Gastrocnemius medialis (tissue), 4 donors: ENCODE measurements around the gene CCDC82. TPM values are rescaled to one million over a fixed set of nuclear protein-coding genes. Genes with fewer than 3 reads are reported as not detected.

ENCODE experiments used
- ATAC-seq, 2 donors: fragments of 150-250 bp; one replicate each; pipeline ENCODE4 v1.9.1; 2016
- DNase-seq, 2 donors: peaks; one replicate each; pipeline ENCODE4 v3.0.0-alpha.2; 2019
- H3K27ac ChIP-seq, 4 donors: fragments of 200-600 bp; sonication (generic); 1 replicate in 1 of 4; 2 replicates in 3 of 4; pipeline ENCODE4 v1.5.1; 2016 to 2018; ENCODE audit warnings: mild to moderate bottlenecking in 2 of 4, moderate library complexity in 1 of 4
- H3K27me3 ChIP-seq, 3 donors: fragments of 200-600 bp; sonication (generic) in 2 of 3; 1 replicate in 1 of 3; 2 replicates in 2 of 3; pipeline versions ENCODE4 v1.5.1 to v1.6.0; 2016 to 2019; ENCODE audit warnings: mild to moderate bottlenecking in 1 of 3, moderate library complexity in 1 of 3
- H3K36me3 ChIP-seq, 2 donors: fragments of 200-600 bp; sonication (generic) in 1 of 2; one replicate each; pipeline ENCODE4 v1.5.1; 2017 to 2018
- H3K4me1 ChIP-seq, 2 donors: fragments of 200-600 bp; sonication (generic) in 1 of 2; one replicate each; pipeline ENCODE4 v1.5.1; 2016 to 2017; ENCODE audit warnings: mild to moderate bottlenecking in 2 of 2
- H3K4me3 ChIP-seq, 4 donors: fragments of 200-600 bp; sonication (generic) in 3 of 4; 1 replicate in 1 of 4; 2 replicates in 3 of 4; pipeline ENCODE4 v1.5.1; 2016 to 2019; ENCODE audit warnings: mild to moderate bottlenecking in 2 of 4
- H3K9me3 ChIP-seq, 3 donors: fragments of 200-600 bp; sonication (generic) in 2 of 3; 1 replicate in 1 of 3; 2 replicates in 2 of 3; pipeline ENCODE4 v1.5.1; 2016 to 2019
- POLR2A ChIP-seq, 2 donors: fragments of 450-650 bp; IDR thresholded peaks; one replicate each; pipeline ENCODE4 v1.6.1; 2017; ENCODE audit warnings: antibody characterized with exemption in 2 of 2, mild to moderate bottlenecking in 2 of 2, moderate library complexity in 2 of 2
- in situ Hi-C, 4 donors: fragments of 200-750 bp; cut with MboI; loops; one replicate each; pipeline versions ENCODE4 v1.15.0 to v1.8.0; 2017; ENCODE audit warnings: low sequenced_read_pairs in 4 of 4
- intact Hi-C: fragments of 100-400 bp; cut with DNase I; formaldehyde crosslinking; loops from one replicate; pipeline ENCODE4 v1.15.1; 2023; ENCODE audit warnings: low total_unique reads
- total RNA-seq, 4 donors: library from RNA; depleted of rRNA; stranded (reverse); fragments of >200 nt; gene quantifications; one replicate each; pipeline versions ENCODE4 v1.1.0 to v1.2.3, GENCODE V29; 2016
- TF ChIP-seq, protein P1 (sequence below), 5 experiments: fragments of 450-650 bp in 3 of 5; fragments of 200-600 bp in 2 of 5; sonication (generic) in 2 of 5; IDR thresholded peaks in 4 of 5; conservative IDR thresholded peaks in 1 of 5; 1 replicate in 4 of 5; 2 replicates in 1 of 5; pipeline ENCODE4 v1.5.1; 2016 to 2019; ENCODE audit warnings: antibody characterized with exemption in 5 of 5, mild to moderate bottlenecking in 3 of 5, moderate library complexity in 3 of 5

CCDC82 gene
- total RNA-seq, 4 donors from 2014 or later = 4.6 to 9.1 (median 6.6) TPM

DNA sequence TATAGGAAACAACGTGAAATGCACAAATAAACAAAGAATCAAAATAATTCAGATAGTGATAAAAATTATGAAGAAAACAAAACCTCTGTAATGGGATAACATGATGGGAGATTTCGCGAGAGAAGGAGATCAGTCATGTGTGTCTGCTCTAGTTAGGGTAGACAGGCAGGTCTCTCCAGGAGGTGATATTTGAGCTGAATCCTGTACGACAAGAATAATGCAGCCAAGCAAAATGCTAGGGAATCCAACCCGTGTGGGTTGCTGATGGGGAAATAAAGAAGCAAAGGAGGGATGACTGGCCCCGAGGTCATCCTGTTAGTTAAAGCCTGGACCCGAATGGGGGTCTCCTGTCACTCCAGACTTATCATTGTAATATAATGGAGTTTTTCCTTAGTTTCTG, 62.8 kb downstream of the CCDC82 start:
- intact Hi-C loops (no loop called here), in situ Hi-C loops (loop anchor here in 1 of 4 donors (25.0 kb wide), 1 partner anchor 265 kb away; no protein-coding TSS in a partner anchor)
- Histone ChIP-seq H3K27me3 (no peaks in the 10 kb centered on the region), H3K36me3 (no peaks in the 10 kb centered on the region), H3K4me3 (no peak overlapping the region), H3K4me1 (peaks cover 0 to 10% of the 10 kb centered on the region in 2 donors), H3K9me3 (no peaks in the 10 kb centered on the region), H3K27ac (no peak overlapping the region)
- TF ChIP-seq, protein P1, sequence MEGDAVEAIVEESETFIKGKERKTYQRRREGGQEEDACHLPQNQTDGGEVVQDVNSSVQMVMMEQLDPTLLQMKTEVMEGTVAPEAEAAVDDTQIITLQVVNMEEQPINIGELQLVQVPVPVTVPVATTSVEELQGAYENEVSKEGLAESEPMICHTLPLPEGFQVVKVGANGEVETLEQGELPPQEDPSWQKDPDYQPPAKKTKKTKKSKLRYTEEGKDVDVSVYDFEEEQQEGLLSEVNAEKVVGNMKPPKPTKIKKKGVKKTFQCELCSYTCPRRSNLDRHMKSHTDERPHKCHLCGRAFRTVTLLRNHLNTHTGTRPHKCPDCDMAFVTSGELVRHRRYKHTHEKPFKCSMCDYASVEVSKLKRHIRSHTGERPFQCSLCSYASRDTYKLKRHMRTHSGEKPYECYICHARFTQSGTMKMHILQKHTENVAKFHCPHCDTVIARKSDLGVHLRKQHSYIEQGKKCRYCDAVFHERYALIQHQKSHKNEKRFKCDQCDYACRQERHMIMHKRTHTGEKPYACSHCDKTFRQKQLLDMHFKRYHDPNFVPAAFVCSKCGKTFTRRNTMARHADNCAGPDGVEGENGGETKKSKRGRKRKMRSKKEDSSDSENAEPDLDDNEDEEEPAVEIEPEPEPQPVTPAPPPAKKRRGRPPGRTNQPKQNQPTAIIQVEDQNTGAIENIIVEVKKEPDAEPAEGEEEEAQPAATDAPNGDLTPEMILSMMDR (IDR thresholded peaks at IDR 0.05 in 4 of 5, conservative IDR thresholded peaks at IDR 0.05 in 1 of 5) = no peak
- TF ChIP-seq POLR2A (IDR thresholded peaks at IDR 0.05) = no peak
- no peak for DNase-seq
- ATAC-seq = no peak

DNA sequence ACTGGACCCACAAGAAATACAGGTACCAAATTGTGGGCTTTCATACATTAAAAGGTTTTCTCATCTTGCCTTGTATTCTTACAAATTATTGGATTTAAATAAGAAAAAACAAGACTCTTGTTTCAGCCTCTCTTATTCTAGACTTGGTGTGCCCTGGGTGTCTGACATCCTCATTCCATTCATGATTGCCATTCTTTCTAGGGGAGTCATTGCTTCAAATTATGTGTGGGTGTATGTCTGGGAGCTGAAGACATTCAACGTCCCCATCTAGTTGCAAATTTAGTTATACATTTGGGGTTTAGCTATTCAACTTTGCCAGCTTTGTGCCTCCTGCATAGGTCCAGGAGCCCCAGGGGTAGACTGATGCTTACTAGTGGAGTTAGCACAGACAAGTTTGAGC, 64.8 kb downstream of the CCDC82 start:
- in situ Hi-C loops (loop anchor here in 1 of 4 donors (25.0 kb wide), 1 partner anchor 263 kb away; no protein-coding TSS in a partner anchor), intact Hi-C loops (no loop called here)
- H3K4me3 ChIP-seq = no peak overlapping the region
- H3K36me3 ChIP-seq = no peaks in the 10 kb centered on the region
- H3K9me3 ChIP-seq = no peaks in the 10 kb centered on the region
- H3K27me3 ChIP-seq = no peaks in the 10 kb centered on the region
- peaks cover 0 to 3% of the 10 kb centered on the region in 2 donors for H3K4me1 ChIP-seq
- ATAC-seq (no peak), DNase-seq (no peak)
- no peak overlapping the region for H3K27ac ChIP-seq
- TF ChIP-seq, protein P1 (IDR thresholded peaks at IDR 0.05 in 4 of 5, conservative IDR thresholded peaks at IDR 0.05 in 1 of 5) = no peak
- TF ChIP-seq POLR2A (IDR thresholded peaks at IDR 0.05) = no peak

DNA sequence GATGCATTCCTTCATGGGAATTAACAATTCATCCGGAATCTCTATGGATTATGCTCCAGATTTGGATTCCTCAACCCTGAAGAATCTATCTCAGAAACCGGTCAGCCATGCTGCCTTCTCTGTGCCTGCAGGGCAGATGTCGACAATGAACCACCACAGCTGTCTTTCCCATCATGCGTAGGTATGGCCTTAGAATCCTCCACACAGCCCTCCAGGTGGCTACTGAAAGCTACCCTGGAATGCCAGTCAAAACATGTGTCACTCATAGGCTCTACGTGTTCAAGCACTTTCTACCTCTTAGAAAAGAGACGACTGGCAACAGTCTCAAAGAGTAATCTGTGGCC, 66.1 kb downstream of the CCDC82 start:
- no peak overlapping the region for H3K27ac ChIP-seq

DNA sequence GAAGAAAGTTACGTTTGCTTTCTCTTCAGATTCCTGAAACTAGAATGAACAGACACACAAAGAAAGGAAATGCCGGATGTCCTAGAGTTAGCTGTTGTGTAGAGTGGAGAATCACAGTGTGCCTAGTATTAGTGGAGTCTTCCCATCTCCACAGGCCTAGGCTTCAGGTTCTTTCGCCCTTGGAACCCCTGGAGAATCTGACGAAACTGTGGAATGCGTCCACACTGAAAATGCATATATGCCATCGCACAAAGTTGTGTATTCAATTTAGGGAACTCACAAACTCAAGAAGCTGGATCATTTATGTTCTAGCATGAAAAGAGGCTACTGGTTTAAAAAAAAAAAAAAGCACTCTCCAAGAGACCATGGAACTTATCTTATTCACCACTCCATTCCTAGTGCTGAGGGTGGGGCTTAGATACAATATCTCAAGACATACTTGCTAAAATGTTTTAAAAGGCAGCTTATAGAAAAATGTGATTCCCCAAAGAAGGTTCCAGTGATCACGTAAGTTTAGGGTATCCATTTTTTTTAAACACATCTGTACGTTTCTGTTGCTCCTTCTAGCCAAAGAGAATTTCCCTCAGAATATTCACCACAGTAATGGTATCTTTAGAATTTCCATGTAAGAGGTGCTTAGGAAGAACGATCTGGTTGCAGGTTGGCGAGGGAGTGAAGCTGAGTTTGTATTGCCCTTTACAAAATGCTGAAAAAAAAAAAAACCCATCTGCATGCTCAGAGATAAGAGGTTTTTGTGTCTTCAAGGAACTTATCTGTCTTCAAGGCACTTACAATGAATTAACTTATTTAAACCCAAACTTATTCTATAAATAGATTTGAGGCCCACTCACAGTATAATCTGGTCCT, 66.7 kb downstream of the CCDC82 start:
- Histone ChIP-seq H3K27me3 (no peaks in the 10 kb centered on the region), H3K4me1 (no peaks in the 10 kb centered on the region), H3K4me3 (no peak overlapping the region), H3K27ac (no peak overlapping the region), H3K36me3 (no peaks in the 10 kb centered on the region), H3K9me3 (no peaks in the 10 kb centered on the region)
- intact Hi-C loops (no loop called here), in situ Hi-C loops (no loop called here)
- no peak for DNase-seq
- TF ChIP-seq POLR2A (IDR thresholded peaks at IDR 0.05) = no peak
- TF ChIP-seq, protein P1 (IDR thresholded peaks at IDR 0.05 in 4 of 5, conservative IDR thresholded peaks at IDR 0.05 in 1 of 5) = no peak
- no peak for ATAC-seq

More for the DNA sequence above, 66.1 kb downstream of the CCDC82 start:
- intact Hi-C loops = no loop called here
- TF ChIP-seq, protein P1 (IDR thresholded peaks at IDR 0.05 in 4 of 5, conservative IDR thresholded peaks at IDR 0.05 in 1 of 5) = no peak
- TF ChIP-seq POLR2A (IDR thresholded peaks at IDR 0.05) = no peak
- Histone ChIP-seq H3K4me3 (no peak overlapping the region), H3K36me3 (no peaks in the 10 kb centered on the region), H3K9me3 (no peaks in the 10 kb centered on the region), H3K4me1 (no peaks in the 10 kb centered on the region), H3K27me3 (no peaks in the 10 kb centered on the region)
- DNase-seq (no peak), ATAC-seq (no peak)
- in situ Hi-C loops = no loop called here
